ENCODE measurements around the gene PDCD6IP.

PDCD6IP gene

GRCh38 chr3:33787328-33788009 lies 11.0 kb upstream of the PDCD6IP start:
- Histone ChIP-seq H3K36me3 (ENCODE audit: control insufficient read depth, low read length) (no peaks in the 10 kb centered on the region), H3K27me3 (ENCODE audit: control insufficient read depth, low read length) (0 out of 2 replicates have a peak, but pooled peaks cover 4% of the 10 kb centered on the region), H3F3A (ENCODE audit: control insufficient read depth, insufficient read depth) (no peaks in the 10 kb centered on the region), H4K20me1 (ENCODE audit: control insufficient read depth, insufficient read depth, low read depth, low read length) (no peaks in the 10 kb centered on the region), H3K79me2 (ENCODE audit: control insufficient read depth, low read length) (no peaks in the 10 kb centered on the region), H3K4me1 (ENCODE audit: control insufficient read depth, low read length) (peaks cover 13% of the 10 kb centered on the region), H3K9me3 (ENCODE audit: control insufficient read depth, insufficient read depth, low read length) (no peaks in the 10 kb centered on the region), H3K4me3 (ENCODE audit: low read length) (no peak overlapping the region), H3K9me2 (replicated peaks; ENCODE audit: control insufficient read depth, low read length) (no peaks in the 10 kb centered on the region), H3K4me2 (ENCODE audit: low read length) (0 out of 2 replicates have a peak overlapping the region, but pooled peaks have one; percentile 10), H3K27ac (ENCODE audit: low read depth, low read length) (no peak overlapping the region)
- TF ChIP-seq, protein P1, sequence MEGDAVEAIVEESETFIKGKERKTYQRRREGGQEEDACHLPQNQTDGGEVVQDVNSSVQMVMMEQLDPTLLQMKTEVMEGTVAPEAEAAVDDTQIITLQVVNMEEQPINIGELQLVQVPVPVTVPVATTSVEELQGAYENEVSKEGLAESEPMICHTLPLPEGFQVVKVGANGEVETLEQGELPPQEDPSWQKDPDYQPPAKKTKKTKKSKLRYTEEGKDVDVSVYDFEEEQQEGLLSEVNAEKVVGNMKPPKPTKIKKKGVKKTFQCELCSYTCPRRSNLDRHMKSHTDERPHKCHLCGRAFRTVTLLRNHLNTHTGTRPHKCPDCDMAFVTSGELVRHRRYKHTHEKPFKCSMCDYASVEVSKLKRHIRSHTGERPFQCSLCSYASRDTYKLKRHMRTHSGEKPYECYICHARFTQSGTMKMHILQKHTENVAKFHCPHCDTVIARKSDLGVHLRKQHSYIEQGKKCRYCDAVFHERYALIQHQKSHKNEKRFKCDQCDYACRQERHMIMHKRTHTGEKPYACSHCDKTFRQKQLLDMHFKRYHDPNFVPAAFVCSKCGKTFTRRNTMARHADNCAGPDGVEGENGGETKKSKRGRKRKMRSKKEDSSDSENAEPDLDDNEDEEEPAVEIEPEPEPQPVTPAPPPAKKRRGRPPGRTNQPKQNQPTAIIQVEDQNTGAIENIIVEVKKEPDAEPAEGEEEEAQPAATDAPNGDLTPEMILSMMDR (IDR thresholded peaks at IDR 0.05; ENCODE audit: low read depth, low read length, poor library complexity, severe bottlenecking) = peak; percentile 76
- no peak for TF ChIP-seq EZH2phosphoT487 (IDR thresholded peaks at IDR 0.05; ENCODE audit: borderline replicate concordance, low read length)

DNA sequence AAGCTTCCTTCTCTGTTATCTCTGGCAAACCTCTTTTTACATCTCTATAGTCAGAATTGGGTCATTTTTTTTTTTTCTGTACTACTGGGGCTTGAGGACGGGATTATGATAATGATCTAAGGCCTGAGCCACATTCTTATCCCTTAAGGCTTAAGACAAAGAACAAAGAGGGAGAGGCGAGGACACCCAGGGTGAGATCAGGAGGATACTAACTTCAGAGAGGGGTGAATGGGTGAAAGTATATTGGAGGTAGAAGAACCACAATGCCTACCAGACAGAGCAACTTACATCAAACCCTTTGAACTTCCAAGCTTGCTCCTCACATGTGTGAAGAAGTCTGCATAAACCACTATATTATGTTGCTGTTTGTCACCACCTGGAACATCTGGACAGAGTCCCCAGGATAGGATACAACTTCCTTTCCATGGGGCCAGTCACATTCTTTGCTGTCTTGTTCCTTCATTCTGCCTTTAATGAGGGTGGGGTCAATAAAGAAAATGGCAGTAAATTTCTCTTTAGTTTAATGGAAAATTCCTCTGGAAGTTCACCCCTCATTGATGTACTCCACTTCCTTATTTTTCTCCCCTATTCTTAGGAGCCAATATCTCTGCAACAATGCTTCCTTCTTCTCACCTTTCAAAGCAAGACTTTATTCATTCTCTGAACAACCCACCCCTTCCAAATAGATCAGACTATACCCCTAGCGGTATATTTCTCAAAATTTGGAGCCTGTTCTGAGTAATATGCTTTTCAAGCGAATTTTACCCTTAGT lies 9.1 kb upstream of the PDCD6IP start:
- Histone ChIP-seq H3K4me2 (ENCODE audit: low read length) (no peak overlapping the region), H3K4me3 (ENCODE audit: low read length) (no peak overlapping the region), H3K9me2 (replicated peaks; ENCODE audit: control insufficient read depth, low read length) (no peaks in the 10 kb centered on the region), H3K27me3 (ENCODE audit: control insufficient read depth, low read length) (0 out of 2 replicates have a peak, but pooled peaks cover 4% of the 10 kb centered on the region), H3K4me1 (ENCODE audit: control insufficient read depth, low read length) (peaks cover 13% of the 10 kb centered on the region), H3K79me2 (ENCODE audit: control insufficient read depth, low read length) (no peaks in the 10 kb centered on the region), H3K9me3 (ENCODE audit: control insufficient read depth, insufficient read depth, low read length) (no peaks in the 10 kb centered on the region), H4K20me1 (ENCODE audit: control insufficient read depth, insufficient read depth, low read depth, low read length) (no peaks in the 10 kb centered on the region), H3K27ac (ENCODE audit: low read depth, low read length) (no peak overlapping the region), H3K36me3 (ENCODE audit: control insufficient read depth, low read length) (no peaks in the 10 kb centered on the region), H3F3A (ENCODE audit: control insufficient read depth, insufficient read depth) (no peaks in the 10 kb centered on the region)
- TF ChIP-seq, protein P1 (IDR thresholded peaks at IDR 0.05; ENCODE audit: low read depth, low read length, poor library complexity, severe bottlenecking) = no peak
- no peak for TF ChIP-seq EZH2phosphoT487 (IDR thresholded peaks at IDR 0.05; ENCODE audit: borderline replicate concordance, low read length)

- Histone ChIP-seq H3K9me2 (replicated peaks; ENCODE audit: control insufficient read depth, low read length) (no peaks in the 10 kb centered on the region), H4K20me1 (ENCODE audit: control insufficient read depth, insufficient read depth, low read depth, low read length) (no peaks in the 10 kb centered on the region), H3K27ac (ENCODE audit: low read depth, low read length) (no peak overlapping the region), H3K36me3 (ENCODE audit: control insufficient read depth, low read length) (no peaks in the 10 kb centered on the region), H3K4me3 (ENCODE audit: low read length) (no peak overlapping the region), H3F3A (ENCODE audit: control insufficient read depth, insufficient read depth) (no peaks in the 10 kb centered on the region), H3K79me2 (ENCODE audit: control insufficient read depth, low read length) (no peaks in the 10 kb centered on the region), H3K27me3 (ENCODE audit: control insufficient read depth, low read length) (0 out of 2 replicates have a peak, but pooled peaks cover 4% of the 10 kb centered on the region), H3K9me3 (ENCODE audit: control insufficient read depth, insufficient read depth, low read length) (no peaks in the 10 kb centered on the region), H3K4me2 (ENCODE audit: low read length) (no peak overlapping the region), H3K4me1 (ENCODE audit: control insufficient read depth, low read length) (peaks cover 13% of the 10 kb centered on the region)
- TF ChIP-seq, protein P1 (IDR thresholded peaks at IDR 0.05; ENCODE audit: low read depth, low read length, poor library complexity, severe bottlenecking) = no peak
- TF ChIP-seq EZH2phosphoT487 (IDR thresholded peaks at IDR 0.05; ENCODE audit: borderline replicate concordance, low read length) = no peak
Measured at GRCh38 chr3:33790091-33790490, 8.3 kb upstream of the PDCD6IP start.

Data from DOHH2 (cell line).